GM12892 (cell line): ENCODE results near the gene KCNK10.

ENCODE experiments used
- POLR2A ChIP-seq: IDR thresholded peaks from 2 replicates; pipeline ENCODE4 v1.6.1; 2011; ENCODE audit warnings: low read depth, low read length, control low read depth
- POLR2AphosphoS5 ChIP-seq: IDR thresholded peaks from 2 replicates; pipeline ENCODE4 v1.6.1; 2011; ENCODE audit warnings: low read depth, low read length, control low read depth
- TAF1 ChIP-seq: IDR thresholded peaks from 2 replicates; pipeline ENCODE4 v1.6.1; 2011; ENCODE audit warnings: low read depth, mild to moderate bottlenecking, control low read depth, low read length, borderline replicate concordance

DNA sequence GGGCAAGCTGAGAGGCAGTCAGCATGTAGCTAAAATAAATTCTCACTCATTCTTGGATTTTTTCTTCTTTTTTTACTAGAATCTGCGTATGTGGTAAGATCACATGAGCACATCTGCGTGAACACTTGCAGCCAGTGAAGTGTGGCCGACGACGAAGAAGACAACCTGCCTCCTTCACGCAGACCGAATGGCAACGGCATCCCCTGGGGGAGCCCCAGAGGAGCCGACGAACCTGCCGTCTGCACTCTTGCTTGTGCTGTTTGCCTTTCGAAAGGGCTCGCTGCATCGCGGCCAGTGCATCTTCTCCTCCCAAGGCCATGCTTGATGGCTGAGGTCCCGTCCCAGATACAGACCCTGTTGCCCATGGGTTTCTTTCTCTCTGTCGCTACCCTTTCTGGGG is 113.8 kb downstream of the KCNK10 start:
- TF ChIP-seq POLR2A (no peak), POLR2AphosphoS5 (no peak), TAF1 (no peak)
